Measurements from ENCODE around the gene HNRNPM.
"Not testable (repeated sequence)": the region's sequence is repeated elsewhere in the genome, so short reads cannot be mapped to it uniquely, and the experiment has no call there.

HNRNPM gene

GRCh38 chr19:8438236-8438635 is 6.5 kb upstream of the HNRNPM start:
- DNase-seq (ENCODE audit: low spot score in 2 of 2) (no peak), ATAC-seq (replicated peaks; ENCODE audit: extremely low read depth, poor library complexity, severe bottlenecking) (no peak)
- Mint-ChIP-seq H3K9me3 (no peaks in the 10 kb centered on the region), H3K4me3 (no peak overlapping the region), H3K36me3 (ENCODE audit: insufficient read depth) (peaks cover 11% of the 10 kb centered on the region), H3K4me1 (no peaks in the 10 kb centered on the region), H3K27ac (ENCODE audit: low read depth) (no peak overlapping the region), H3K27me3 (no peaks in the 10 kb centered on the region)

- H3K36me3 Mint-ChIP-seq (ENCODE audit: insufficient read depth): peaks cover 26% of the 10 kb centered on the region
- DNase-seq (ENCODE audit: low spot score in 2 of 2) (no peak), ATAC-seq (replicated peaks; ENCODE audit: extremely low read depth, poor library complexity, severe bottlenecking) (no peak)
- no peaks in the 10 kb centered on the region for H3K27me3 Mint-ChIP-seq
- no peak overlapping the region for H3K27ac Mint-ChIP-seq (ENCODE audit: low read depth)
- H3K4me3 Mint-ChIP-seq: peak overlapping the region; percentile 7
- H3K9me3 Mint-ChIP-seq: no peaks in the 10 kb centered on the region
- peaks cover 17% of the 10 kb centered on the region for H3K4me1 Mint-ChIP-seq
These were observed 2.8 kb upstream of the HNRNPM start for GRCh38 chr19:8441725-8442544.

GRCh38 chr19:8444140-8444676 is 567 bp upstream of the HNRNPM start:
- H3K9me3 Mint-ChIP-seq; H3K27me3 Mint-ChIP-seq; DNase-seq (ENCODE audit: low spot score in 2 of 2); ATAC-seq (replicated peaks; ENCODE audit: extremely low read depth, poor library complexity, severe bottlenecking): not testable (repeated sequence)
- Mint-ChIP-seq H3K27ac (ENCODE audit: low read depth) (peak overlapping the region; percentile 98), H3K36me3 (ENCODE audit: insufficient read depth) (peaks cover 32% of the 10 kb centered on the region), H3K4me1 (peaks cover 38% of the 10 kb centered on the region), H3K4me3 (peak overlapping the region; percentile 89)

- ATAC-seq (replicated peaks; ENCODE audit: extremely low read depth, poor library complexity, severe bottlenecking) (peak; percentile 6), DNase-seq (ENCODE audit: low spot score in 2 of 2) (no peak)
- Mint-ChIP-seq H3K36me3 (ENCODE audit: insufficient read depth) (peaks cover 29% of the 10 kb centered on the region), H3K27ac (ENCODE audit: low read depth) (peak overlapping the region; percentile 98), H3K4me1 (peaks cover 46% of the 10 kb centered on the region), H3K27me3 (no peaks in the 10 kb centered on the region), H3K9me3 (no peaks in the 10 kb centered on the region), H3K4me3 (peak overlapping the region; percentile 89)
These were observed 770 bp downstream of the HNRNPM start for GRCh38 chr19:8445488-8446001.

- H3K36me3 Mint-ChIP-seq (ENCODE audit: insufficient read depth): peaks cover 32% of the 10 kb centered on the region
These were observed 1.4 kb downstream of the HNRNPM start for GRCh38 chr19:8446061-8446709.

GRCh38 chr19:8449830-8450229 is 5.1 kb downstream of the HNRNPM start:
- DNase-seq (ENCODE audit: low spot score in 2 of 2) (no peak), ATAC-seq (replicated peaks; ENCODE audit: extremely low read depth, poor library complexity, severe bottlenecking) (no peak)
- H3K4me3 Mint-ChIP-seq: peak overlapping the region; percentile 51
- peaks cover 72% of the 10 kb centered on the region for H3K4me1 Mint-ChIP-seq
- no peaks in the 10 kb centered on the region for H3K27me3 Mint-ChIP-seq
- no peaks in the 10 kb centered on the region for H3K9me3 Mint-ChIP-seq
- peaks cover 47% of the 10 kb centered on the region for H3K36me3 Mint-ChIP-seq (ENCODE audit: insufficient read depth)
- no peak overlapping the region for H3K27ac Mint-ChIP-seq (ENCODE audit: low read depth)

More at GRCh38 chr19:8446061-8446709, 1.4 kb downstream of the HNRNPM start:
- no peaks in the 10 kb centered on the region for H3K27me3 Mint-ChIP-seq
- DNase-seq (ENCODE audit: low spot score in 2 of 2) (no peak), ATAC-seq (replicated peaks; ENCODE audit: extremely low read depth, poor library complexity, severe bottlenecking) (no peak)
- peak overlapping the region; percentile 98 for H3K27ac Mint-ChIP-seq (ENCODE audit: low read depth)
- peak overlapping the region; percentile 89 for H3K4me3 Mint-ChIP-seq
- H3K4me1 Mint-ChIP-seq: peaks cover 46% of the 10 kb centered on the region
- H3K9me3 Mint-ChIP-seq: no peaks in the 10 kb centered on the region

GRCh38 chr19:8451377-8451776 is 6.6 kb downstream of the HNRNPM start:
- ATAC-seq (replicated peaks; ENCODE audit: extremely low read depth, poor library complexity, severe bottlenecking) (no peak), DNase-seq (ENCODE audit: low spot score in 2 of 2) (no peak)
- Mint-ChIP-seq H3K36me3 (ENCODE audit: insufficient read depth) (peaks cover 51% of the 10 kb centered on the region), H3K4me3 (peak overlapping the region; percentile 42), H3K4me1 (peaks cover 78% of the 10 kb centered on the region), H3K27ac (ENCODE audit: low read depth) (no peak overlapping the region), H3K9me3 (no peaks in the 10 kb centered on the region), H3K27me3 (no peaks in the 10 kb centered on the region)

GRCh38 chr19:8451885-8452284 is 7.1 kb downstream of the HNRNPM start:
- peaks cover 52% of the 10 kb centered on the region for H3K36me3 Mint-ChIP-seq (ENCODE audit: insufficient read depth)
- ATAC-seq (replicated peaks; ENCODE audit: extremely low read depth, poor library complexity, severe bottlenecking): peak; percentile 55
- peak overlapping the region; percentile 11 for H3K27ac Mint-ChIP-seq (ENCODE audit: low read depth)
- no peaks in the 10 kb centered on the region for H3K9me3 Mint-ChIP-seq
- H3K4me1 Mint-ChIP-seq: peaks cover 83% of the 10 kb centered on the region
- H3K27me3 Mint-ChIP-seq: no peaks in the 10 kb centered on the region
- peak overlapping the region; percentile 42 for H3K4me3 Mint-ChIP-seq
- DNase-seq (ENCODE audit: low spot score in 2 of 2): no peak

GRCh38 chr19:8452446-8453123 is 7.8 kb downstream of the HNRNPM start:
- Mint-ChIP-seq H3K27ac (ENCODE audit: low read depth) (peak overlapping the region; percentile 11), H3K9me3 (no peaks in the 10 kb centered on the region), H3K36me3 (ENCODE audit: insufficient read depth) (peaks cover 53% of the 10 kb centered on the region), H3K4me3 (no peak overlapping the region), H3K4me1 (peaks cover 82% of the 10 kb centered on the region), H3K27me3 (no peaks in the 10 kb centered on the region)
- DNase-seq (ENCODE audit: low spot score in 2 of 2) (no peak), ATAC-seq (replicated peaks; ENCODE audit: extremely low read depth, poor library complexity, severe bottlenecking) (no peak)

- H3K9me3 Mint-ChIP-seq: no peaks in the 10 kb centered on the region
- peaks cover 57% of the 10 kb centered on the region for H3K36me3 Mint-ChIP-seq (ENCODE audit: insufficient read depth)
- no peaks in the 10 kb centered on the region for H3K27me3 Mint-ChIP-seq
- ATAC-seq (replicated peaks; ENCODE audit: extremely low read depth, poor library complexity, severe bottlenecking) (no peak), DNase-seq (ENCODE audit: low spot score in 2 of 2) (no peak)
- peak overlapping the region; percentile 16 for H3K4me3 Mint-ChIP-seq
- H3K27ac Mint-ChIP-seq (ENCODE audit: low read depth): no peak overlapping the region
- peaks cover 84% of the 10 kb centered on the region for H3K4me1 Mint-ChIP-seq
These were observed 8.8 kb downstream of the HNRNPM start for GRCh38 chr19:8453616-8454015.

- Mint-ChIP-seq H3K4me3 (peak overlapping the region; percentile 34), H3K27ac (ENCODE audit: low read depth) (no peak overlapping the region), H3K4me1 (peaks cover 83% of the 10 kb centered on the region), H3K9me3 (no peaks in the 10 kb centered on the region), H3K27me3 (no peaks in the 10 kb centered on the region), H3K36me3 (ENCODE audit: insufficient read depth) (peaks cover 57% of the 10 kb centered on the region)
- no peak for ATAC-seq (replicated peaks; ENCODE audit: extremely low read depth, poor library complexity, severe bottlenecking)
- no peak for DNase-seq (ENCODE audit: low spot score in 2 of 2)
These were observed 9.4 kb downstream of the HNRNPM start for GRCh38 chr19:8454218-8454617.

- no peaks in the 10 kb centered on the region for H3K9me3 Mint-ChIP-seq
- peaks cover 87% of the 10 kb centered on the region for H3K4me1 Mint-ChIP-seq
- ATAC-seq (replicated peaks; ENCODE audit: extremely low read depth, poor library complexity, severe bottlenecking) (no peak), DNase-seq (ENCODE audit: low spot score in 2 of 2) (no peak)
- H3K36me3 Mint-ChIP-seq (ENCODE audit: insufficient read depth): peaks cover 63% of the 10 kb centered on the region
- H3K27ac Mint-ChIP-seq (ENCODE audit: low read depth): no peak overlapping the region
- H3K4me3 Mint-ChIP-seq: peak overlapping the region; percentile 34
- H3K27me3 Mint-ChIP-seq: no peaks in the 10 kb centered on the region
These were observed 10.2 kb downstream of the HNRNPM start for GRCh38 chr19:8455018-8455417.
